NCI-H1436 treated with DMSO at 0.1 percent for 48 hours (cell line): Measurements from ENCODE around the gene GDPD2.

Experiments
- DNase-seq: peaks from one replicate; lab custom pipeline; 2025; lab: John Stamatoyannopoulos, UW

Gene GDPD2

DNA sequence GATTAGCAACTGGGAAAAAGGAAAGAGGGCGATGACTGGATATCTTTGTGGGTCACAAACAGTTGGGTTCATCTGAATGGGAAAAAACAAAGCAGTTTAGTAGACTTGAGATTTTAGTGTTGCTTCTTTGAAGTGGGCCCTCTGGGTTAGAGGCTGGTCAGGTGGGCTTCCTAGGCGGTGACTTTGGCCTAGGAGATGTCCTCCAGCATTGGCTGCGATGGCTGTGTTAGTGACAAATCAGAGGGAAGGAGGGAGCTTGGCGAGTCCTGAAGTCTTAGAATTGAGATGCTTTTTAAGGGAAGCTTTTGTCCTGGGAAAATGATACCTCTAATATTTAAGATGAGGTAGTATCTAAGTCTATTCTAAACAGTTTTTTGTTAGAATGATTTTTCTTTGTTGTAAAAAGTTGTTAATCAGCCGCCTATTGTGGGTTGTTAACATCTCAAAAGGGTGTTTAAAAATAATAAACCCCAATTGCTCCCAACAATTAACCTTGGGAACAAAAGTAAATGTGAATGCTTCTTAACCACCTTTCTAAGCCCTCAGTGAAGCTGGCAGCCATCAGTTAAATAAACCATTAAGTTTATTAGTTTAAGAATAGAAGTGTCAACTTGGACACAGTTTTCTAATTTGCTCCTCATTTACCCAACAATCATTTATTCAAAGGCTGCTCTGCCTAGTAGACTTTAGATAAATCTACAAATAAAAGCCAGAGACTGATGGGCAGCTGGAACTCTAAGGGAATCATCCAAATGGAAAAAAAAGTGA lies 53.2 kb downstream of the GDPD2 start:
- DNase-seq: no peak

GRCh38 chrX:70476934-70477733 lies 54.0 kb downstream of the GDPD2 start:
- no peak for DNase-seq

GRCh38 chrX:70477734-70478075 lies 54.6 kb downstream of the GDPD2 start:
- DNase-seq: no peak

GRCh38 chrX:70478526-70479245 lies 55.6 kb downstream of the GDPD2 start:
- DNase-seq: no peak

GRCh38 chrX:70479247-70479921 lies 56.3 kb downstream of the GDPD2 start:
- no peak for DNase-seq

DNA sequence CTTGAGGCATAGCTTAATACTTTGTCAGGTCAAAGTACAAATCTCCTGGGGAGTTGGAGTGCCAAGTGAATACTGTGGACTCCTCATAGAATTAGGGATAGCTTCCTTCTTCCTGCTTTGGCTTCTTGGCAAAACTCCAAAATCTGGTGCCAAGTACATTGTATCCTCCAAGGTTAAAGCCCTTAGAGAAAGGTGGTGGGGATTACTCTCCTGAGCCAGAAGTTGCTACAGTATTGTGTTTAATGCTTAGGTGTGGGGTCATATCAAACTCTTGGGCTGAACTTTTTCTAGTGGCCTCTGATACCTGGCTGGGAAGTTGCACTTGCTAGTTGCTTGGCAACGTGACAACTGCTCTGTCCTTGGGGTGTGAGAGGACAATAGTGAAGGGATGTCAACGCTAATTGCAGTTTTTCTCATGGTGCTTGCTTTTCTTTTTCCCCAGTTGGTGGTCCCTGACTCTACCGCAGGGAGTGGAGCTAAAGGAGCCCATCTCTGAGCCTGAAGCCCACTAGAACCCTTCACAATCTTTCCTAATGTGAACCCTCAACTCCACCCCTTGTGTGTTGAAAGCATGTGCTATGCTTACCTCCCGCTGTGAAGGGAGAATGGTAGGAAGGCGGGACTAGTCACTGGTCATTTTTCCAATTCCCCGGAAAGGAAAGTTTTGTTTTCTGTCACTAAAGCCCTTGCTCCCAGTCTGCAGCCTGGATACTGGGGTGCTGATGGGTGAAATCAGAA lies 57.0 kb downstream of the GDPD2 start:
- DNase-seq: no peak

DNA sequence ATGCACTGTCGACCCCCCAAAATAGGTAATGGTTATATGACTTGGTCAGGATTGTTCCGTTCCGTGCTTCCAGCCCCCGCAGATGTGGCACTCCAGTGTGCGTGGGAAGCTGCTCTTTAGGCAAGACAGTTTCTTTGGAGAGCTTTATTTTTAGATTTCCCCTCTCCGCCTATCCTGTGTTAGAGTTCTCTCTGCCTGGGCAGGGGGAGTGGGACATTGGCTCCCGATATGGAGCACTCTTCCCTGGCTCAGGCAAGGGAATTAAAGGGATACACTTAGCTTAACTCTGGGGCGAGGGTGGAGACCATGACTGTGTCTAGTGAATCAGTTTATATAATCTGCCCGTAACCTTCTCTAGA lies 57.5 kb downstream of the GDPD2 start:
- DNase-seq: no peak

- DNase-seq: no peak
Observed at GRCh38 chrX:70481471-70482270, 58.6 kb downstream of the GDPD2 start.

DNA sequence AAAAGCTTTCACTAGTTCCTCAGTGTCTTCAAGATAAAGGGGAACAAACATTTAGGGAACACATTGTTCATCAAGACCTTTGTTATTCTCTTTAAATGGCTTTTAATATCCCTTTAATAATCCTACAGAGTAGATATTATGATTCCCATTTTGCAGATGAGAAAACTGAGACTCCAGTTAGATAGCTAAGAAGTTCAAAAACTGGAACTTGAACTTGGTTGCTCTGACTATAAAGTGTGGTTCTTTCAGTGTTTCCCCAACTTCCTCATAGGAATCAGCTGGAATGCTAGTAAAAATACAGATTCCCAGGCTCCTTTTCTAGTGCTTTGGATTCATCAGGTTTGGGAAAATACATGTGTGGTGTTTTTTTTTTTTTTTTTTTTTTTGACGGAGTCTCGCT lies 59.2 kb downstream of the GDPD2 start:
- no peak for DNase-seq
